ENCODE measurements around the gene CGAS. TPM values are rescaled to one million over a fixed set of nuclear protein-coding genes. Genes with fewer than 3 reads are reported as not detected.
"Not testable (repeated sequence)": the region's sequence is repeated elsewhere in the genome, so short reads cannot be mapped to it uniquely, and the experiment has no call there.

Gene CGAS
- total RNA-seq, 1 experiment from 2014 or later, result 0.76 TPM

DNA sequence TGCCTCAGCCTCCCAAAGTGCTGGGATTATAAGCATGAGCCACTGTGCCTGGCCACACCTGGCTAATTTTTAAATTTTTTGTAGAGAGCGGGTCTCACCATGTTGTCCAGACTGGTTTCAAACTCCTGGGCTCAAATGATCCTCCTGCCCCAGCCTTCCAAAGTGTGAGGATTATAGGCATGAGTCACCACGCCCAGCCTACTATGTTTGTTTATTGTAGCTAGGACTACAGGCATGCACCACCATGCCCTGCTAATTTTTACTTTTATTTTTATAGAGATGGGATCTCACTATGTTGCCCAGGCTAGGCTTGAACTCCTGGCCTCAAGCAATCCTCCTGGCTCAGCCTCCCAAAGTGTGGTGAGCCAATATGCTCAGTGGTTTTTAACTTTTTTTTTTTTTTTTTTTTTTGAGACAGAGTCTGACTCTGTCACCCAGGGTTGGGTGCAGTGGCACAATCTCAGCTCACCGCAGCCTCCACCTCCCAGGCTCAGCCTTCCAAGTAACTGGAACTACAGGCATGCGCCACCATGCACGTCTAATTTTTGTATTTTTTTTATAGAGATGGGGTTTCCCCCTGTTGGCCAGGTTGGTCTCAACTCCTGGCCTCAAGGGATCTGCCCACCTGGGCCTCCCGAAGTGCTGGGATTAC is 69.5 kb downstream of the CGAS start:
- DNase-seq, result no peak
- H3K4me3 ChIP-seq (ENCODE audit: insufficient read depth, low read depth, low read length), result no peak overlapping the region
- H3K36me3 ChIP-seq (replicated peaks; ENCODE audit: control insufficient read depth, insufficient read depth, low read length), result no peaks in the 10 kb centered on the region
- no peaks in the 10 kb centered on the region for H3K27me3 ChIP-seq (ENCODE audit: control insufficient read depth, insufficient read depth, low read length)

DNA sequence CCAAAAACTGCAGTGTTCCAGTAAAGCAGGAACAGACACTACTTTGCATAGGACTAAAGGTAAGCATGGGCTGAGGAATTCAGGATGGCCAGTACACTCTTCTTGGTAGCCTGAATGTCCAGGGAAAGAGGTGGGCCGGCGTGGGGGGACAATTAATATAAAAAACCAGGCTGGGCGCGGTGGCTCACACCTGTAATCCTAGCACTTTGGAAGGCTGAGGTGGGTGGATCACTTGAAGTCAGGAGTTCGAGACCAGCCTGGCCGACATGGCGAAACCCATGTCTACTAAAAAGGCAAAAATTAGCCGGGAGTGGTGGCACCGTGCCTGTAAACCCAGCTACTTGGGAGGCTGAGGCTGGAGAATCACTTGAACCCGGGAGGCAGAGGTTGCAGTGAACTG is 70.6 kb downstream of the CGAS start:
- H3K4me3 ChIP-seq (ENCODE audit: insufficient read depth, low read depth, low read length); DNase-seq; H3K36me3 ChIP-seq (replicated peaks; ENCODE audit: control insufficient read depth, insufficient read depth, low read length); H3K27me3 ChIP-seq (ENCODE audit: control insufficient read depth, insufficient read depth, low read length): not testable (repeated sequence)

DNA sequence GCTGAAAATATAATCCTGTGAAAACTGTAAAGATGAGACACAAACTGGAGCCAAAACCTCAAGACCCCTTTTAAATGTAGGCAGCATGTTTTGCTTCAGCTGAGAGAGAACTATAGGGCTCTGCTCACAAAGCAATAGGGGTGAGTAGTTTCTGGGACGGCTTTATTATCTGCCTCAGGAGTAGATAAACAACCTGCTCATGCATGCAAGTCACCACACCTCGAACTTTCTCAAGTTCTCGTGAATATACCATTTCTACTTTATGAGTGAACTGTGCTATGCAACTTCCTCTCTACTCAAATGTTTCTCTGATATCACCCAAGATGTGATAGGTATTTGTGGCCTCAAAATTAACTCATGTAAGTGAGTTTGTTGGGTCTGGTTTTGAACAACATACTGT is 74.9 kb downstream of the CGAS start:
- no peaks in the 10 kb centered on the region for H3K27me3 ChIP-seq (ENCODE audit: control insufficient read depth, insufficient read depth, low read length)
- no peak for DNase-seq
- no peaks in the 10 kb centered on the region for H3K36me3 ChIP-seq (replicated peaks; ENCODE audit: control insufficient read depth, insufficient read depth, low read length)
- H3K4me3 ChIP-seq (ENCODE audit: insufficient read depth, low read depth, low read length), result no peak overlapping the region

DNA sequence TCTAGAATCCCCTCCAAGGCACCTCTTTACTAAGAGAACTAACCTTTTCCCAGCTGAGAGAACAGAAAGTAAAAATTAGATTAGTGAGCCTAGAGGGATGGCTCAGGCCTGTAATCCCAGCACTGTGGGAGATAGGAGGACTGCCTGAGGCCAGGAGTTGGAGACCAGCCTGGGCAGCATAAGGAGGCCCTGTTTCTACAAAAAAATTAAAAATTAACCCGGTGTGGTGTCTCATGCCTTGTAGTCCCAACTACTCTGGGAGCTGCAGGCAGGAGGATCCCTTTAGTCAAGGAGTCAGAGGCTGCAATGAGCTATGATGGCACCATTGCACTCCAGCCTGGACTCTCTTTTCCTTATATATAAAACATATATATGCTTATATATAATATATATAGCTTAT is 76.9 kb downstream of the CGAS start:
- no peak for DNase-seq
- H3K36me3 ChIP-seq (replicated peaks; ENCODE audit: control insufficient read depth, insufficient read depth, low read length), result no peaks in the 10 kb centered on the region
- H3K27me3 ChIP-seq (ENCODE audit: control insufficient read depth, insufficient read depth, low read length), result no peaks in the 10 kb centered on the region
- H3K4me3 ChIP-seq (ENCODE audit: insufficient read depth, low read depth, low read length), result no peak overlapping the region

Other genes starting within 250 kb of the CGAS start
- gene KHDC1L, start 226.8 kb downstream of the CGAS start, total RNA-seq (2014; rRNA removed; shearing (Covaris generic)), result 0.28 TPM in 1 of 2 replicates, not detected in the other
- gene KHDC1, start 189.1 kb downstream of the CGAS start, total RNA-seq (2014; rRNA removed; shearing (Covaris generic)), result 3.3 and 4.5 TPM in 2 replicates
- 0.97 and 2.1 TPM in 2 replicates for gene DPPA5, start 98.0 kb downstream of the CGAS start, total RNA-seq (2014; rRNA removed; shearing (Covaris generic))
- 0.87 TPM in 1 of 2 replicates, not detected in the other for gene KHDC3L, start 89.6 kb downstream of the CGAS start, total RNA-seq (2014; rRNA removed; shearing (Covaris generic))
- not detected in 2 replicates for gene OOEP, start 82.4 kb downstream of the CGAS start, total RNA-seq (2014; rRNA removed; shearing (Covaris generic))
- 0.07 and 0.15 TPM in 2 replicates for gene DDX43, start 57.5 kb downstream of the CGAS start, total RNA-seq (2014; rRNA removed; shearing (Covaris generic))
- 50.9 and 58.9 TPM in 2 replicates for gene MTO1, start 9.4 kb upstream of the CGAS start, total RNA-seq (2014; rRNA removed; shearing (Covaris generic))
- 12,173 and 12,318 TPM in 2 replicates for gene EEF1A1, start 68.7 kb upstream of the CGAS start, total RNA-seq (2014; rRNA removed; shearing (Covaris generic))
- 12.2 and 13.1 TPM in 2 replicates for gene SLC17A5, start 201.7 kb upstream of the CGAS start, total RNA-seq (2014; rRNA removed; shearing (Covaris generic))
- 1.3 and 1.4 TPM in 2 replicates for gene CD109, start 243.9 kb upstream of the CGAS start, total RNA-seq (2014; rRNA removed; shearing (Covaris generic))

All from H7 (cell line).